T-helper 2 cell treated with Interferon-gamma antibody and Interleukin-4, amounts not matched to agents 5 μg/mL and 100 μg/mL, for 36 hours (primary cell): ENCODE data around the gene GPI.

Experiments
- DNase-seq: peaks from one replicate; pipeline ENCODE4 v3.0.0; 2021; ENCODE audit warnings: low spot score
- H3K27ac Mint-ChIP-seq: one replicate; pipeline ENCODE4 v1.8.0; 2021; ENCODE audit warnings: mild to moderate bottlenecking, mixed read lengths
- H3K27me3 Mint-ChIP-seq: one replicate; pipeline ENCODE4 v1.8.0; 2021; ENCODE audit warnings: low read depth, mixed read lengths
- H3K36me3 Mint-ChIP-seq: one replicate; pipeline ENCODE4 v1.8.0; 2021; ENCODE audit warnings: low read depth, mixed read lengths
- H3K4me1 Mint-ChIP-seq: one replicate; pipeline ENCODE4 v1.8.0; 2021; ENCODE audit warnings: low read depth, mixed read lengths
- H3K4me3 Mint-ChIP-seq: one replicate; pipeline ENCODE4 v1.8.0; 2022; ENCODE audit warnings: mild to moderate bottlenecking, moderate library complexity, mixed read lengths
- H3K9me3 Mint-ChIP-seq: one replicate; pipeline ENCODE4 v1.8.0; 2021; ENCODE audit warnings: mixed read lengths

Gene GPI

DNA sequence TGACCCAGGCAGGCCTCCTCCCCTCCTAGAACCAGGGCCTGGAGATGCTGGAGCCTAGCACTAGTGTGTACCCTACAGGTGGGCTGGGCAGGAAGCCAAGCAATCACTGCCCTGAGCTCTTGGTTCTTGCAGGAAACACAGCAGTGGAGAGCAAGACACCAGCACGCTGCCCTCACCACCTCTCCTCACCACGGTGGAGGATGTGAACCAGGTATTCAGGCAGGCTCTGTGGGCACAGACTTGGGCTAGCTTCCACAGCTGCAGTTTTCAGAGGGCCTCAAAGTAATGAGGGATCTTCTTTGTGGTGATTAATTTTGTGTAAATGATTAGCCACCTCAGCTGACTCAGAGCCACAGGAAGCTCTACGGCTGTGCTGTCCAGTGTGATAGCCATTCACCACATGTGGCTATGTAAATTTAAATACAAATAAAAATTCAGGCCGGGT is 13.6 kb upstream of the GPI start:
- H3K36me3 Mint-ChIP-seq = peaks cover 3% of the 10 kb centered on the region
- peak overlapping the region; percentile 54 for H3K4me3 Mint-ChIP-seq
- DNase-seq = no peak
- no peaks in the 10 kb centered on the region for H3K9me3 Mint-ChIP-seq
- H3K4me1 Mint-ChIP-seq = peaks cover 17% of the 10 kb centered on the region
- peak overlapping the region; percentile 83 for H3K27ac Mint-ChIP-seq
- no peaks in the 10 kb centered on the region for H3K27me3 Mint-ChIP-seq

DNA sequence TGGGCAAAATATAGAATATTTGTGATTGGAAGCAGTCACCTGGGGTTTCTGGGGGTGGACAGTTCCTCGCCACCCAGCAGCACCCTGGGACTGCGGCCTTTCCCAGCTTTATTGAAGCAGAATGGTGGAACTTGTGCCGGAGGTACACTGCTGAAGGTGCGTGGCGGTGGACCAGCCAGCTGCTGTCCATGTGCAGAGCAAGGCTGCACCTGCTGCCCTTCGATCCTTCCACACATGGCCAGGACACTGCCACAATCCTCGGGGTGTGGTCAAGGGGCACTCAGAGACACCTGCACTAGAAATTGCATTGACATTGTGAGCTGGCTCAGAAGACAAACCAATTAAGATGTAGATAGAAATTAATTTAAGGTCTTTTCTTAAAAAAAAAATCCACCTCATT is 11.4 kb upstream of the GPI start:
- H3K4me1 Mint-ChIP-seq = peaks cover 27% of the 10 kb centered on the region
- no peak overlapping the region for H3K4me3 Mint-ChIP-seq
- no peaks in the 10 kb centered on the region for H3K27me3 Mint-ChIP-seq
- peaks cover 6% of the 10 kb centered on the region for H3K36me3 Mint-ChIP-seq
- no peak overlapping the region for H3K27ac Mint-ChIP-seq
- no peaks in the 10 kb centered on the region for H3K9me3 Mint-ChIP-seq
- no peak for DNase-seq

DNA sequence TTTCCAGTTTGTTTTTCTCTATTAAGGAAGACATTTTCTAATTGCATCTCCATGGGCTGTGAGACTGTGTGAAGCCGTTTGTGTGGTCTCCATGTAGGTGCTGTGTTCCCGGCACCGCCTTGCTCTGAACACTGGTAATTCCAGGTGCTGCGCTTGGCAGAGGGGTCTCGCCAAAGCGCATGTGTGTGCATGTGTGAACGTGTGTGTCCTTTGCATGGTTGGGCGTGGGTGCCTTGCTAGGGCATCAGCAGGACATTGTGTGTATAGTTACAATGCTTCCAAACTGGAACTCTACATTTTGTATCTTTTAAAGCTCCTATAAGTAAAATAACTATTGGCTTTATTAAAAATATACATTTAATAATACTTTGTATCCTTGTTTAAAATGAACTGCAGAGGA is 9.8 kb upstream of the GPI start:
- H3K27ac Mint-ChIP-seq = no peak overlapping the region
- H3K4me1 Mint-ChIP-seq = peaks cover 33% of the 10 kb centered on the region
- no peaks in the 10 kb centered on the region for H3K27me3 Mint-ChIP-seq
- no peak for DNase-seq
- H3K9me3 Mint-ChIP-seq = no peaks in the 10 kb centered on the region
- peaks cover 8% of the 10 kb centered on the region for H3K36me3 Mint-ChIP-seq
- H3K4me3 Mint-ChIP-seq = no peak overlapping the region

GRCh38 chr19:34356875-34357274 is 8.1 kb upstream of the GPI start:
- Mint-ChIP-seq H3K9me3 (no peaks in the 10 kb centered on the region), H3K36me3 (peaks cover 8% of the 10 kb centered on the region), H3K4me3 (no peak overlapping the region), H3K27me3 (no peaks in the 10 kb centered on the region), H3K27ac (peak overlapping the region; percentile 15), H3K4me1 (peaks cover 31% of the 10 kb centered on the region)
- DNase-seq = no peak

DNA sequence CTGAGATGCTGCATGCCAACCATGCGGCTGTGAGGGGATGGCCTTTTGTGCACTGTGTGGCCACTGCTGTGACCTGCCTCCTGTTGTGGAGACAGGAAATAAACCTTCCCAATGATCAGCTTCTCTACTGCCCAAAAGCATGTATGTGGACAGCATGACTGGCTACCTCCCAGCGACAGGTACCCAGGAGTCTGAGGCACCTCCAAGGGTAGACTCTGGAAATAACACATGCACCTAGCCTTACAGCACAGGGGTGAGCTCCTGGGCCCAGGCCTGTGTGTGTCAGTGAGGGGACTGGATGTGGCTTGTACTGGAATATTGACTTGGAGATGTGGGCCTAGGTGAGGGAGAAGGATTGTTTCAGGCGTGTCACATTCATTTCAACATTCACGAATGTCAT is 7.6 kb upstream of the GPI start:
- Mint-ChIP-seq H3K36me3 (peaks cover 8% of the 10 kb centered on the region), H3K4me3 (peak overlapping the region; percentile 51), H3K27me3 (no peaks in the 10 kb centered on the region), H3K9me3 (no peaks in the 10 kb centered on the region), H3K27ac (peak overlapping the region; percentile 46), H3K4me1 (peaks cover 33% of the 10 kb centered on the region)
- no peak for DNase-seq

- Mint-ChIP-seq H3K27me3 (no peaks in the 10 kb centered on the region), H3K4me3 (peak overlapping the region; percentile 95), H3K36me3 (peaks cover 8% of the 10 kb centered on the region), H3K4me1 (peaks cover 43% of the 10 kb centered on the region), H3K9me3 (no peaks in the 10 kb centered on the region), H3K27ac (peak overlapping the region; percentile 89)
- DNase-seq = peak; percentile 100
Measured at GRCh38 chr19:34359140-34359953, 5.6 kb upstream of the GPI start.

DNA sequence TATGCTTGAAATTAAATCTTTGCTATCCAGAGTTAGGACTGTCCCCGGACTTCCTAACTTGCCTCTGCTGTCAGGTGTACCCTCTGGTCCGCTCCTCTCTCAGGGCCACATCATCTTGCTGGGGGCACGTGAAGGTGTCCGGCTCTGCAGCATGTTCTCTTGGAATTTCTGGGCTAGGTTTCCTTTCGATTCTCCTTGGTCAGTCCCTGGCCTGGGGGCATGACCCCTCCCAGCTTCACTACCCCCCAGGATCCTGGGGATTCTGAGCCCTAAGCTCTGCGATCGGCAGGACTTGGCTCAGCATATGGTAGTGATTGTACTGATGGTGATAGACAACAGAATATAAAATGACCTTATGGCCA is 5.1 kb upstream of the GPI start:
- no peaks in the 10 kb centered on the region for H3K27me3 Mint-ChIP-seq
- H3K9me3 Mint-ChIP-seq = no peaks in the 10 kb centered on the region
- H3K27ac Mint-ChIP-seq = peak overlapping the region; percentile 89
- peaks cover 5% of the 10 kb centered on the region for H3K36me3 Mint-ChIP-seq
- peaks cover 44% of the 10 kb centered on the region for H3K4me1 Mint-ChIP-seq
- no peak for DNase-seq
- H3K4me3 Mint-ChIP-seq = peak overlapping the region; percentile 95

- Mint-ChIP-seq H3K27ac (peak overlapping the region; percentile 89), H3K27me3 (no peaks in the 10 kb centered on the region), H3K36me3 (peaks cover 5% of the 10 kb centered on the region), H3K4me1 (peaks cover 43% of the 10 kb centered on the region), H3K4me3 (peak overlapping the region; percentile 95), H3K9me3 (no peaks in the 10 kb centered on the region)
- DNase-seq = no peak
Measured at GRCh38 chr19:34360354-34360909, 4.6 kb upstream of the GPI start.

- Mint-ChIP-seq H3K36me3 (peaks cover 26% of the 10 kb centered on the region), H3K27ac (no peak overlapping the region), H3K4me3 (no peak overlapping the region), H3K9me3 (no peaks in the 10 kb centered on the region), H3K4me1 (peaks cover 59% of the 10 kb centered on the region), H3K27me3 (no peaks in the 10 kb centered on the region)
- no peak for DNase-seq
Measured at GRCh38 chr19:34362679-34363069, 2.3 kb upstream of the GPI start.

GRCh38 chr19:34363094-34363493 is 1.9 kb upstream of the GPI start:
- peaks cover 58% of the 10 kb centered on the region for H3K4me1 Mint-ChIP-seq
- peaks cover 31% of the 10 kb centered on the region for H3K36me3 Mint-ChIP-seq
- no peaks in the 10 kb centered on the region for H3K9me3 Mint-ChIP-seq
- no peak for DNase-seq
- no peak overlapping the region for H3K27ac Mint-ChIP-seq
- peak overlapping the region; percentile 2 for H3K4me3 Mint-ChIP-seq
- no peaks in the 10 kb centered on the region for H3K27me3 Mint-ChIP-seq

GRCh38 chr19:34363930-34364329 is 1.1 kb upstream of the GPI start:
- Mint-ChIP-seq H3K4me1 (peaks cover 54% of the 10 kb centered on the region), H3K4me3 (peak overlapping the region; percentile 90), H3K27me3 (no peaks in the 10 kb centered on the region), H3K36me3 (peaks cover 35% of the 10 kb centered on the region), H3K9me3 (no peaks in the 10 kb centered on the region), H3K27ac (peak overlapping the region; percentile 83)
- DNase-seq = no peak

- H3K27ac Mint-ChIP-seq = peak overlapping the region; percentile 83
- peak overlapping the region; percentile 90 for H3K4me3 Mint-ChIP-seq
- peaks cover 52% of the 10 kb centered on the region for H3K4me1 Mint-ChIP-seq
- H3K36me3 Mint-ChIP-seq = peaks cover 39% of the 10 kb centered on the region
- H3K9me3 Mint-ChIP-seq = no peaks in the 10 kb centered on the region
- no peaks in the 10 kb centered on the region for H3K27me3 Mint-ChIP-seq
- no peak for DNase-seq
Measured at GRCh38 chr19:34364462-34364829, 550 bp upstream of the GPI start.

DNA sequence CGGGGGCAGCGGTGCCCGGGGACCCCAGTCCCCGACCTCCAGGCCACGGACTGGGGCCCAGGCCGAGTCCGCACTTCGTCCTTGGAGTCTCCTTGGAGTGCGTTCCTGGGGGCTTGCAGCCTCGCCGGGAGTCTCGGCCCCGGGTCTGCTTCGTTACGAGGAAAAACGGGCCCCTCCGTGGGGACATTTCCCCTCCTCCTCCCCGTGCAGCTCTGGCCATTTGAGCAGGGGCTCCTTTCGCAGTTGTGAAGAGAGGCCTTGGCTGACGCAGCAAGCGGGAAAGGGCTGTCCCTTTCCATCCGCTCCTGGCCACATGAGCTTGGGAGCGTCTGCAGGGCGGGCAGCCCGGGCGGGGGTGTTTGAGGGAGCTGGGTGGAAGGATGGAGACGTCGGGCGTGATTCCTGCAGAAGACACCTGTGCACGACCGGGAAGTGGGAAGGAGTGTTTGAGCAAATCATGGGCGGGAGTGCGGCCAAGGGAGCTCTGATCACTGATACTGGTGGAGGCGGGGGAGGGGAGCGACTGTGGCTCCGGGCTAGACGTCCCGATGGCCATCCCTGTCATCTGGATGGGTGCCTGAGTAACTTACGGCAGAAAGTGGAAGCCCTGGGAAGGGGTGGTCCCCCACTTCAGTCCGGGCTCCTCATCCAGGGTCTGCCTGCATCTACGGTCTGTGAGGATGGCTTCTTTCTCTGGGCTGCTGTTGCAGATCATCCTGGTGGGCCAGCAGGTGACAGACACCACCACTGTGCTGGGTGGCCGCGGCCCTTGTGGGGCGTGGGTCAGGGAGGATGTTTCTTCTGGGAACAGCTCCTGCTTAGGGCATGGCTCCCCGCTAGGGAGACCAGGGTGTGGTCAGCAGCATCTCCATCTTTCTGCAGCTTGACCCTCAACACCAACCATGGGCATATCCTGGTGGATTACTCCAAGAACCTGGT is 736 bp downstream of the GPI start:
- Mint-ChIP-seq H3K4me3 (peak overlapping the region; percentile 99), H3K9me3 (no peaks in the 10 kb centered on the region), H3K27ac (peak overlapping the region; percentile 88), H3K27me3 (no peaks in the 10 kb centered on the region), H3K36me3 (peaks cover 49% of the 10 kb centered on the region), H3K4me1 (peaks cover 49% of the 10 kb centered on the region)
- no peak for DNase-seq
